HG03460 (cell line): ENCODE results near the gene MAP4K2.

Experiments
- ATAC-seq: cut with Tn5 transposase; IDR thresholded peaks from one replicate; pipeline ENCODE4 v1.9.1; 2021; ENCODE audit not compliant: unreplicated experiment

The MAP4K2 gene

DNA sequence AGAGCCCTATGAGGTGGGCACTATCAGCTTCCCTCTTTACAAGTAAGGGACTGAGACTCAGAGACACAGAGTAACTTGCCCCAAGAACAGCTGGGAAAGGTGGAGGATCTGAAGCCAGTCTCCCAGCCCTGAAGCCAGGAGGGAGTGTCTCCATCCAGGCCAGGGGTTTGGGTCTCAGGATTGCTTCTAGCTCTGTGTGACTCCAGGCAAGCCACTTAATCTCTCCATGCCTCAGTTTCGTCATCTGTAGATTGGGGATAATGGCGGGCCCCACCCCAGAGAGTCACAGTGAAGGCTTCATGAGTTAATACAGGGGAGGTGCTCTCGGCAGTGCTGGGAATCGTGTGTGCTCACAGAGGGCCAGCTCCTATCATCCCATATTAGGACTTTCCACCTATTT lies 10.5 kb downstream of the MAP4K2 start:
- ATAC-seq = no peak

DNA sequence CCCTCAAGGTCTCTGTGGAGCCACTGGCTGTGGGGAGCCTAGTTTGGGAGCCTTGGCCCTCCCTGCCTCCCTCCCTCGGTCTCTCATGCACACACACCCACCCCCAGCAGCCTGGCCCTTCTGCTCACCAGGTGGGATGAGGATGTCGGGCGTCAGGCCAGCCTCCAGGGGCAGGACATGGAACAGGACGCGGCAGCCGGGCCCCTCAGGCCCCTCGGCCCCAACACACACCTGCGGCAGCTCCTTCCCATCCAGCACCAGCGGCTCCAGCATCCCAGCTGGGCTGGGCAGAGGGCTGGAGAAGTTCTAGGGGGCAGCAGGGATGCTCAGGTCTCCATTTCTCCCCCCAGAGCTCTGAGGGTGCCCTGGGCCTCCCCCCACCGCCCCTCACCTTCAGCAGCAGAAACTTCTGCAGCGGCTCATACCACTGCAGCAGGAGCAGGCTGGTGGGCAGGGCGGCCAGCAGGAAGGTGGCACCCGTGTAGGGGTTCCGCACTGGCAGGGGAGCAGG lies 11.2 kb downstream of the MAP4K2 start:
- ATAC-seq = no peak

- ATAC-seq = no peak
Observed at GRCh38 chr11:64790205-64791095, 12.6 kb downstream of the MAP4K2 start.

DNA sequence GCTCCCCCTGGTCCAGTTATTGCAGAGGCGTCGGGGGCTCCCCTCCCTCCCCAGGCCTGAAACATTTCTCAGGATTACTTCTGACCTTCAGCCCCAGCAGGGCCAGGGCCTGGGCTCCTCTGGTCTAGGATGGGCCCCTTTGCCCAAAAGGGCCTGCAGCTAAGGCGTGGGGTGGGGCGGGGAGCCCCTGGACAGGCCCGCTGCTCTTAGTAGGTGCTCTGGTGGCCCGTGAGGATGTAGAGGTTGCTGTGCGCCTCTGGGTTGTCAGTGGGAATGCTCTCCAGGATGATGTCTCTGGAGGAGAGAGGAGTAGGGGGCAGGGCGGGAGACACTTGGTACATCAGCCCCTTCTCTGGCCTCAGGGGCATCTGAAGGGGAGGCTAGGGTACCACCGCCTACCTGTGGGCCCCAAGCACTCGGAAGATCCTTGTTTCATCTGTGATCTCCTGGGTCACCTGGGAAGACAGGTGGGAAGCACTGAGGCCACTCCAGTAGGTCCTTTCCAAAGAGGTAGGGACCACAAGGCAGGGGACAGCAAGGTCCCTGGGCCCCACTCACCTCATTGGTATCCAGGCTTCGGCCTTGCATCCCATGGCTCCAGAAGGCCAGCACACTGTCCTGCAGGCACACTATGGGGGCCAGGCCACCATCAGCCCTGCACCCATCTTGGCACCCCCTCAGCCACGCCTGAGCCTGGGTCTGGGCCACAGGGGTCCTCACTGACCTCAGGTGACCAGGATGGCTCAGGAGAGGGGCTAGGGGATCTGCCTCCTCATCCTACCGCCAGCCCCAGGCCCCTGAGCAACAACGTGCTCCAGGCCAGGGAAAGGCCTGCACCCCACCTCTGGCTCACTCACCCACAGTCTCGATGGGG lies 13.4 kb downstream of the MAP4K2 start:
- ATAC-seq = no peak

GRCh38 chr11:64788321-64789215 lies 14.4 kb downstream of the MAP4K2 start:
- no peak for ATAC-seq

DNA sequence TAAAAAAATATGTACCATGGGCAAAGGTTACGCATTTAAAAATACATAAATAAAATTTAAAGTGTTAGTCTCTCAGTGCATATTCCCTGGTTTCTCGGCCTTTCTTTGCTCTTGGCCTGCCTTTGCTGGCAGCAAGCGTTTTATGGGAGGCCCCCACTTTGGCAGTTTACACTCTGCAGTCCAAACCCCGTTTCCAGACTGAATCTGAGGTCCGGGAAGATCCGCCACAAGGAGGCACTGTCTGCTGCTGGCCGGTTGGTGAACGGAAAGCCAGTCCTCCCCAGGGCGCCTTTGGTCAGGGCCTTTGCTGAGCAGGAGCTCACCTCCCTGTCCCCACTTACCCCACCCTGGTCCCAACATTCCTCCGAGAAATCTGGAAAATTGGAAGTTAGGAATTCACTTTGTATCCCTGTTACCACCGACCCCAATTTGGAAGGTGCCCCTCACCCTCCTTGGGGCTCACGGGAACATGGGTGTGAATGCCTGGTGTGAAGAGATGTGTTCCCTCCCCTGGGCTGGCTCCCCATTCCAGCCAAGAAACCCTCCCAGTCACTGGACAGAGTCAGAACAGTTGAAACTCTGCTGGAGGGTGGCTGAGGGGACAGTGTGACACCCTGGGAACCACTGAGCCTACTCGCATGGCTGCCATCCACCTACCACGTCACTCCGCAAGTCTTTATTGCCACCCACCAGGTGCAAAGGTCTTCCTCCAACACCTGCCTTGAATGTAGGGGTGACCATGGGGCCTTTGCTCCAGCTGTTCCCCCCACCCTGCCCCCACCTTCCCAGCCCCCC lies 15.3 kb downstream of the MAP4K2 start:
- ATAC-seq = no peak

GRCh38 chr11:64786308-64786707 lies 16.7 kb downstream of the MAP4K2 start:
- ATAC-seq = no peak

GRCh38 chr11:64784813-64785581 lies 18.0 kb downstream of the MAP4K2 start:
- ATAC-seq = no peak

DNA sequence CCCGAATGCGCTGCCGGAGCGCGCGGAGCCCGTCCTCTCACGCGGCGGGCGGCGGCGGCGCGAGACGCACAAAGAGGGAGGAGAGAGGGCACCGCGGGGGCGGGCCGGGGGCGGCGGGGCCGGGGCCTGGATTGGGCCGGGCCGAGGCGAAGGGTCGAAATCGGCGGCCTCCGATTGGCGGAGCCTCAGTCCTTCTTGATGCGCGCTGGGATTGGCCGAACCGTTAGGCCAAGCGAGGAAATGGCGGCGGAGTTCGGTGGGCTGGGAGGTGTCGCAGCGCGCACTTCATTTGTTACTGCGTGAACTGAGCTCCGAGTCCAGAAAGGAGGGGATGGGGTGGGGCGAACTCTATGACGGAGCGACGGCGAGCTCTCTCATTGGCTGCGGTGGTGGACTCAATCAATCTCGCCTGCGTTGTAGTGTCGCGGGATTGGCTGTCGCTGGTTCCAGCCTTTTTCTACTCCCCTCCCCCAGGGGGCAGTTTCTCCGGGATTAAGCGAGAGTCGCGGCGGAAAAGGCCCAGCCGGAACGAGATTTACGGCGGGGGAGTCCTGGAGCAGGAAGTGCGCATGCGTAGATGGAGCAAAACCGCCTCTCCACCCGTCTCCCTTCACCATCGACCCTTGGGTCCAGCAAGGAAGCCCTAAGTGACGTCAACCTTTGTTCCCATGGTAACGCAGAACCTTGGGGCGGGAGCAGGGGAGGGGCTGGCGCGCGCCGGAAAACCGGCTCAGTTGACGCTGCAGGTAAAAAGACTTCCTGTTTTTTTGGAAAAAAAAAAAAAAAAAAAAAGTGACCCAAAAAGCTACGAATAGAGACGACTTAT lies 24.3 kb downstream of the MAP4K2 start, which contains the start of gene SF1:
SF1 (minus strand) TSS at position 70 of the 826 bp plus-strand sequence. CDS start 150 bp downstream, outside the sequence.
- peak; percentile 79 for ATAC-seq

DNA sequence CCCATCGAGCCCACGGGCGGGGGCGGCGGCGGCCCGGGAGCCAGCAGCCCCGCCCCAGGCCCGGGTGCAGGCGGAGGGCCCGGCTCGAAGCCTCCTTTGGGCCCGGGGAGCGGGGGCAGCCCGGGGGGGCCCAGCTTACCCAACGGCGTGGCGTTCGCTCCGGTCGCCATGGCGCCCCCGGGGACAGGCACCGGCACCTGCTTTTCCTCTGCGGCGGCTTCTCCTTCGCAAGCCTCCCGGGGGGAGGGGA lies 24.9 kb downstream of the MAP4K2 start:
- peak; percentile 6 for ATAC-seq

GRCh38 chr11:64777449-64778222 lies 25.4 kb downstream of the MAP4K2 start:
- peak; percentile 9 for ATAC-seq

DNA sequence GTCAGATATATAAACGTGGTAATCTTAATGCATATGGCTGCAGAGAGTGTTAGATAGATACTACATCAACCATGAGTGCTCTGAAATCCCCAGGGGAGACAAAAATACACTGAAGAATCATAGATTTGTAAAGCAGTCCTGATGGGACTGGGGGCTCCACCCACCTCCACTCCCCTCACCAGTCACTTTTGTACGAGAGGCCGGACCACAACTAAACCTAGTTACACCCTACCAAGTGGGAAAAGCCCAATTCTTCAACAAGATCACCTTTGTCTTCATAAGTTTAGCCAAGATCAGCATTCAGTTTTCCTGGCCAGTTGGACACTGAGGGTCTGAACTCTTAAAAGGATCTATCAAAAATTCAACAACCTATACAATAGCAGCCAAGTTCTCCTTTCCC lies 26.1 kb downstream of the MAP4K2 start:
- no peak for ATAC-seq

DNA sequence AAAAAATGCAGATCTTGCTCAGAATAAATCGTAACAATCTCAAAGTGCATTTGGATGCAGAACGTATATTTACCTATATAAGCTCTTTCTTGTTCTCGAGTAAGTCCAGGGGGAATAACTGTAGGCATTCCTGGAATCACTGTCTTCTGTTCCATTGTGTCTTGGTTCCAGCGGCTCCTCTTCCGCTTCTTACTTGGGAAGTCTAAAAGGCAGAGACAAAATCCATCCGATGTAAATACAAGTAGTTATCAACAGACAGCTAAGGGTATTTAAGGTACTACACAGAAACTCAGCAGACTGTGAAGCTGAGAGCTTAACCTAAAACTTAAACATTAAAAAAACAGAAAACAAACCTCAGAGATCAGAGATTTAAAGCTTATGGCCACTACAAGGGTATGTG lies 26.6 kb downstream of the MAP4K2 start:
- ATAC-seq = no peak

GRCh38 chr11:64774144-64774543 lies 28.9 kb downstream of the MAP4K2 start:
- ATAC-seq = no peak

DNA sequence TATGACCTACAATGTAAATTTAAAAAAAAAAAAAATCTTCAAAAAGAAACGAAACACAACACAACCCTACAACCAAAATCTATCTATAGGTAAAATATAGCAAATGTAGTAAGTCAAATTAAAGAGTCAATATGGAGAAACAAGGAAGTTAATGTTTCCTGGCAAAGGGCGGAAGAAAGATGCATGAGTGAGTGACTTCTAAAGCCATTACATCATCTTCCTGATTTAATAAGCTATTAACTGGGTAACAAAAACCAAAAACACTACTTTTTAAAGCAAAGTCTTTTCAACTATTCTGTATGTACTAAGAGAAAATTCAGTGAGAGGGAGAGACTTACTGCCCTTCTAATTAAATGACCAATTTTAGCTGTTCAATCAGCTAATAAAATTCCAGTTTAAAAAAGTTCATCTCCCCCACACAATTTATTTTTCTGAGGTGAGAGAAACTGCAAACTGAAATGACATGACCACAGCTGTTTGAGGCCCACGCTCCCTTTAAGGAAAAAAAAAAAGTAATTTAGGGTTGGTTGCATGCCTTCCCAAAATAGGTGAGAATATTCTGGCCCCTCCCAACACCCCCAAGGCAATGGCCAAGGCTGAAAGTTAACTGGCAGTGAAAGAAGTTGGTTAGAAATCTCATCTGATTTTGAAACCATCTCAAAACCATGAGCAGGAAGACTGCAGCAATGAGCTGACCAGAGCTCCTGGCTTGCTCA lies 30.6 kb downstream of the MAP4K2 start:
- no peak for ATAC-seq

DNA sequence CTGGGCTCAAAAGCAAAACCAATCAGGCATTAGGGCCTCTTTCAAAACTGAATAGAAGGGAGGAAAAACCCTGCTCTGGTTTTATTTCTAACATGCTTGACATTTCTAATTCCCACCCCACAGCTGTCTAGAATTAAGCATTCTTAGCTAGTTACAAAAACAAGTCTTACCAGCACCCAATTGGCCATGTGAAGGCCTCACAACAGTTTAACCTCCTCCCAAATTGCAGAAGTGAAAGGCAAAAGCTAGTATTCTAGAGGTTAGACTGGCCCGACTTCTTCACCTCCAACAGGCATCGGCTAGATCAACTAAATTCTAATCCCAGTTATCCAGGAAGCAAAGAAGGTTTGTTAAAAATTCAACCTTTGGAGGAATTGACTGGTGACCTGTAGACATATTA lies 31.2 kb downstream of the MAP4K2 start:
- ATAC-seq = no peak

DNA sequence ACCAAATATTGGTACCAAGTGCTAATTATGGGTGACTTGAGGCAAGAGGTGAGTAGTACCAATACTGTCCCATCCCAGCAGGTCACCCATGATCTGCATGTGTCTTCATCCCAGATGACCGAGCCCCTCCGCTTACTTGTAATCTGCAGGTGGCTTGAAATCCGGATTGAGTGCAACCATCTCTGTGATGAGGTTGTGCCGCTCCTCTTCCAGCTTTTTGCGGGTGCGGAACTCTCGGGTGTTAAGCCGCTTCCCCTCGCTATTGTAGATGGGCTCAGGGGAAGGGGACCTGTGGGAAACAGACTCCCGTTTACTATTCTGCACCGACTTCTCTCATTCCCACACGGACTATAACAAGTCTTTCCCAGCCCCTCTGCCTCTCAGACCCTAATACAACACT lies 32.9 kb downstream of the MAP4K2 start:
- no peak for ATAC-seq
